GM21381 (cell line): ENCODE results near the gene KAT14.
"Not testable (repeated sequence)": the region's sequence is repeated elsewhere in the genome, so short reads cannot be mapped to it uniquely, and the experiment has no call there.

Experiments used
- ATAC-seq: cut with Tn5 transposase; IDR thresholded peaks from one replicate; pipeline ENCODE4 v1.9.1; 2021; ENCODE audit warnings: mild to moderate bottlenecking, moderate library complexity; ENCODE audit not compliant: unreplicated experiment

Gene KAT14

DNA sequence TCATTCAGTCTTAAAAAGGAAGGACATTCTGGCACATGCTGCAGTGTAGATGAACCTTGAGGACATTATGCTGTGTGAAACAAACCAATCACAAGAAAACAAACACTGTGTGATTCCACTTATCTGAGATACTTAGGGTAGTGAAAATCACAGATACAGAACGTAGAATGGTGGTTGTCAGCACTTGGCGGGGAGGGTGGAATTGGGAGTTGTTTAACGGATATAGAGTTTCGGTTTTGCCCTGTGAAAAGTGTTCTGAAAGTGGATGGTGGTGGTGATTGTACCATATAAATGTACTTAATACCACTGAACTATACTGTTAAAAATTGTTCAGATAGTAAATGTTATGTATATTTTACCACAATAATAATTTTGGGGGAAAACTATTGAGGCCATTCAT lies 18.4 kb downstream of the KAT14 start:
- no peak for ATAC-seq

GRCh38 chr20:18164356-18164755 lies 26.7 kb downstream of the KAT14 start:
- no peak for ATAC-seq

- ATAC-seq, result no peak
These were observed 27.9 kb downstream of the KAT14 start for GRCh38 chr20:18165553-18165952.

DNA sequence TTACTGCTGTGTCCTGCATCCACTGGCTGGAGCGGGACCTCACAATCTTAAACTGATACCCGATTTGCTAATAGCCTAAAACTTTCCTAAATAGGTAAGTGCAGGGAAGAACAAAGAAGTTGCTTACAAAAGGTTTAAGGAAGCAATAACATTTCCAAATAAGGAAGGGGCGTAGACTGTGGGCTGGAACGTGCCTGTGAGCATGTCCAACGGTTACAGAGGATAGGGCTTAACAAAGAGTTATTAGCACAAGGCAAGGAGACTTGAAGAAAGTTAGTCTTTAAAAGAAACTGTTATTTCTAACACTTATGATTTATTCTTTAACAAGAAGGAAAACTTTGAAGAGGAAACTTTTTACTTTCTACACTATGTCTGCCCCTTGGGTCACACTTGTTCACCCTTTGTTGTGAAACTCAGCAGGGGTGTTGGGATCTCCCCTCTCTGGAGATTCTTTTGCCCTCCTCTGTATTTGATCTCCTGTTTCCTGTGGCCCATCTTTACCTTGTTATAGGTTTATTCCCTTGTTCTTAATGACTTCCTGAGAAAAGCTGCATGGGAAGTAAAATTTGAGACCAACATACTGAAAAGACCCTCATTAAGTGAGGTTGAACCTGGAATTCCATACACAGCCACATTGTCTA lies 28.7 kb downstream of the KAT14 start:
- ATAC-seq, result no peak

- no peak for ATAC-seq
These were observed 29.3 kb downstream of the KAT14 start for GRCh38 chr20:18166950-18167349.

GRCh38 chr20:18172379-18172778 lies 34.7 kb downstream of the KAT14 start:
- ATAC-seq, result no peak

GRCh38 chr20:18174906-18175683 lies 37.4 kb downstream of the KAT14 start:
- no peak for ATAC-seq

- ATAC-seq, result no peak
These were observed 38.7 kb downstream of the KAT14 start for GRCh38 chr20:18176318-18176785.

GRCh38 chr20:18180366-18180765 lies 42.7 kb downstream of the KAT14 start:
- ATAC-seq, result not testable (repeated sequence)

DNA sequence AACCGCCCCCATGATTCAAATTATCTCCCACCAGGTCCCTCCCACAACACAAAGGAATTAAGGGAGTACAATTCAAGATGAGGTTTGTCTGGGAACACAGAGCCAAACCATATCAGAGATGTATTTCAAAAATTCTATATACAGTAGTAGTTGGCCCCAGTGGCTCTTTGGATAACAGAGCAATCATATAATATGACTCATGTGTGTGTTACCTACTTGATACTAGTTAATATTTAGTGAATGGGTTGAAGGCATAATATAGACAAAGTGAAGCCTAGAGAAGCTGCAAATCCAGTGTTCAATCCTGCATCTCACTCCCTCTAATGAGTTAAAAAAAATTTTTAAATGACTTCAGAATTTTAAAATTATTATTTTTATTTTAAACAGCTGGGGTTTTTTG lies 43.2 kb downstream of the KAT14 start:
- no peak for ATAC-seq

DNA sequence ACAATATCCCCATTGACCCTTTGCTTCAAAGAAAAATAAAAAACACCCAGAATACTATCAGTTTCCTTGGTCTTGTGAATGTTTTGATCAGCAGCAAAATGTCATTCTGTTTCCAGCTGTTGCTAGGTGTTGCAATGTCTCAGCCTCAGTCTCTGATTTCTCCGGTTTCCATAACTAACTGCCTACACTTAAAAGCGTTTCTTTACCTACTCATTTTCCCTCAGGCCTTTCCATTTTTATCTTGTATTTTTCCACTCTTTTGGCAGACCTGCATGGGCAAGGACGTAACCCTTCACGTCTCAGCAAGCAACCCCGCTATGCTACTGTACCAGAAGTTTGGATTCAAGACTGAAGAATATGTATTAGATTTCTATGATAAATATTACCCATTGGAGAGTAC lies 49.4 kb downstream of the KAT14 start:
- ATAC-seq, result no peak

- no peak for ATAC-seq
These were observed 50.8 kb downstream of the KAT14 start for GRCh38 chr20:18188434-18188833.

DNA sequence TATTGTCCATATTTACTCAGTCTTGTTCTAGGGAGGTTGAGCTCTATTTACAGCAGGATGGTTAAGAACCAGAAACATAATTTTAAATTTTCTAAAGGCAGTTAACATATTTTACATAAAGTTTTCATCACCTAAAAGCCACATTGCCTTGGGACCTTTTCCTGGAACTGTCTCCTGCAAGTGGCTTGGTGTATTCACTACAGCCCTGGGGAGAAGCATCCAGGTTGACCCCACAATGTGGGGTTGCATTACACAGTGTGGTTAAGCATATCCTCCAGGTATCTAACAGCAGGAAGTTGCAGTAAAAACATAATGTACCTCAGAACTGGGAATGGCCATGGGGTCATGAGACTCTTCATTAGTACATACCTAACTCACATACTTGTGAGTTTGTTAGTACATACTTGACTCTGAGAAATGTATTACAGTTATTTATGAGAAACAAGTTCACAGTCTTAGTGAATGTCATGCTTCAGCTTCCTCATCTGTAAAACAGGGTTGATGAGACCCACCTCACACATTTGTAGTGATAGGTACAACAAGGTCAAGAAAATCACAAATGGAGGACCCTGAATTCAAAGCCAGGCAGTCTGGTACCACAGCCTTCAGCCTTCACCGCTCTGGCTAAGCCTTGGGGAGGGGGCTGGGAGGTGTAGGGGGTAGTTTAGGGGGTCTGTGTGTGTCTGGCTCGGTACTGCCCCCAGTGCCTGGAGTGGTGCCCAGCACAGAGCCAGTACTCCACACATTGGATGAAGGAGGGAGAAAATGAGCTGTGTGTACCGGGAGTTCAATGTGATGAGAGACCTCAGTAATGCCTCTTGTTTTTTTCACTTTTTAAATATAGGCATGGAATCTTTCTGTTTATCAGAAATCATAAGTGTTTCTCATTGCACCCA lies 52.9 kb downstream of the KAT14 start:
- no peak for ATAC-seq

GRCh38 chr20:18191306-18191705 lies 53.6 kb downstream of the KAT14 start:
- ATAC-seq, result no peak

GRCh38 chr20:18194461-18194860 lies 56.8 kb downstream of the KAT14 start:
- not testable (repeated sequence) for ATAC-seq

GRCh38 chr20:18195931-18196330 lies 58.3 kb downstream of the KAT14 start:
- ATAC-seq, result no peak

DNA sequence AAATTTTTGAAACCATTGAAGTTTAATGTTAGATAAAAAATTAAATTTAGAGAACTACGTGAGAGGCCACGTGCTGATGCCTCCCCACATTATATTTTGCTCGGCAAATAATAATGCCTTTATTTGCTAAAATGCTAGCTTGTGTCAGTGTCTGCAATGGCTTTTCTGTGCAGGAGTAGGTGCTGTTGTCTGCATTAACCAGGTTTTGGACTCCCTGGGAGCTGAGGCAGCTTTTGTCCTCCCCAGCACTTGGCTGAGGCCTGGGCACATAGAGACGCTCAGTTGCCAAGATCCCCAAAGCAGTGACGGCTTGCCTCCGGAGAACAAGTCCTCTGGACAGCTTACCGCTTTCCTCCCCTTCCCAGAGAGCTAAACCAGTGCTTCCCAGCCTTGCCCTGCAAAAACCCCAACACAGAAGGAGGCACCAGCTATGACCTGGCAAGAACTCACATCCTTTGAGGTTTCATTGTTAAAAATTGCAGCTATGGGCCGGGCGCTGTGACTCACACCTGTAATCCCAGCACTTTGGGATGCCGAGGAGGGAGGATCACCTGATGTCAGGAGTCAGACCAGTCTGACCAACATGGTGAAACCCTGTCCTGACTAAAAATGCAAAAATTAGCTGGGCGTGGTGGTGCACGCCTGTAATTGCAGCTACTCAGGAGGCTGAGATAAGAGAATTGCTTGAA lies 59.9 kb downstream of the KAT14 start:
- no peak for ATAC-seq

DNA sequence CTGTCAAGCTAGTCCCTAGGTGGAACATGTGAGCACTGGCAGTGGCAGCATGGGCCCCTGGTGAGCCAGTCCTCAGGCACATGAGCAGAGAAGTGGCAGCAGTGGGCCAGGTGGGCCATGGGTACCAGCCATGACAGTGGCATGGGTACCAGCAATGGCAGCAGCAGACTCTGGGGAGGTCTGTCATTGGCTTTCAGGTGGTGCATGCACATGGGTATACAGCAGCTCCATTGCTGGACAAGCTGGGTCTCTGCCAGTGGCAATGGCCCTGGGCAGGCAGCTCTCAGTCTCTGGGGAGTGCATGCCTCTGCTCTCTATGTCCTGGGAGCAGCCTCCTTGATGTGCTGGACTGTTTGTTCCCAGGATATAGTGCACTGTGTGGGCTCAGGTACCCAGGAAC lies 65.3 kb downstream of the KAT14 start:
- no peak for ATAC-seq

- not testable (repeated sequence) for ATAC-seq
These were observed 66.0 kb downstream of the KAT14 start for GRCh38 chr20:18203700-18204099.

GRCh38 chr20:18213002-18213401 lies 75.3 kb downstream of the KAT14 start:
- no peak for ATAC-seq

GRCh38 chr20:18215566-18215965 lies 77.9 kb downstream of the KAT14 start:
- no peak for ATAC-seq
